HG03135 (cell line): ENCODE results near the gene CNDP2.
"Not testable (repeated sequence)": the region's sequence is repeated elsewhere in the genome, so short reads cannot be mapped to it uniquely, and the experiment has no call there.

Source experiments
- ATAC-seq: cut with Tn5 transposase; IDR thresholded peaks from one replicate; pipeline ENCODE4 v1.9.1; 2021; ENCODE audit warnings: mild to moderate bottlenecking, moderate library complexity; ENCODE audit not compliant: unreplicated experiment

Gene CNDP2

DNA sequence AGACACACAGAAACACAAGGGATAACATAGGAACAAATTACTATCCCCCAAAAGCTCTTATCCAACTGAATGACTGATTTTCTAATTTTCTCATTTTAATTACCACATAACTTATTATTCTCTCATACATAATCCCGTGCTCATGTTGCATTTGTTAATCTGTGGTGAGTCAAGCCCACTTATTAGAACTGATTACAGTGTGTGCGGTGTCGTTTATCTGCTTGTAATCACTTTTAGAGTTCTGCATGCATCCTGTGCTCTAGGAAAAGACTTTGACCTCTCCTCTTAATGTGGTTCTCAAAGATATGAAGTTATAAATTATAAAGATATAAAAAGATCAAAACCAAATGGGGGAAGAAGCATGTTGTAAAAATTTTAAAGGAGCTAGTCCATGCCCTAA lies 67.8 kb downstream of the CNDP2 start:
- no peak for ATAC-seq

DNA sequence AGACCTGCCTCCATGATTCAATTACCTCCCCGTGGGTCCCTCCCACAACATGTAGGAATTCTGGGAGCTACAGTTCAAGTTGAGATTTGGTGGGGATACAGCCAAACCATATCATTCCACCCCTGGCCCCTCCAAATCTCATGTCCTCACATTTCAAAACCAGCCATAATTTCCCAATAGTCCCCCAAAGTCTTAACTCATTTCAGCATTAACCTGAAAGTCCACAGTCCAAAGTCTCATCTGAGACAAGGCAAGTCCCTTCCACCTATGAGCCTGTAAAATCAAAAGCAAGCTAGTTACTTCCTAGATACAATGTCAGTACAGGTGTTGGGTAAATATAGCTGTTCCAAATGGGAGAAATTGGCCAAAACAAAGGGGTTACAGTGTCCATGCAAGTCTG lies 69.0 kb downstream of the CNDP2 start:
- not testable (repeated sequence) for ATAC-seq

GRCh38 chr18:74565993-74566392 lies 69.8 kb downstream of the CNDP2 start:
- not testable (repeated sequence) for ATAC-seq

- no peak for ATAC-seq
These were observed 71.7 kb downstream of the CNDP2 start for GRCh38 chr18:74567822-74568221.

DNA sequence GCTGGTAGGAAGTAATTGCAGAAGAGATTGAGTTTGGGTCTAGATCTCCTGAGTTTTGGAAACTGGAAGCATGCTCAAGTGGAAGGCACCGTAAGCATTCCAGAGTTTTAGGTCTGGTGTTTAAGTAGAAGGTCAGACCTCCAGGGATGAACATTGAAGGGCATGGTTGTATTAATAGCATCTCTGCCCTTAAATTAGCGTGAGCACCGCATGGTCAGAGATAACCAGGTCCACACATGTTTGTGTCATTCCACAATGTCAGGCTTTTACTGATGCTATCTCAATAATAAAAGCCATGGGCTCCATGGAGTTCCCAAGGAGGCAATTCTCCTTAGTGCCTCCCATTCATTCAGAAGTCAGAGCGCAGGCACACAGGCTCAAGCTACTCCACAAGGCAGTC lies 73.2 kb downstream of the CNDP2 start:
- ATAC-seq = no peak

DNA sequence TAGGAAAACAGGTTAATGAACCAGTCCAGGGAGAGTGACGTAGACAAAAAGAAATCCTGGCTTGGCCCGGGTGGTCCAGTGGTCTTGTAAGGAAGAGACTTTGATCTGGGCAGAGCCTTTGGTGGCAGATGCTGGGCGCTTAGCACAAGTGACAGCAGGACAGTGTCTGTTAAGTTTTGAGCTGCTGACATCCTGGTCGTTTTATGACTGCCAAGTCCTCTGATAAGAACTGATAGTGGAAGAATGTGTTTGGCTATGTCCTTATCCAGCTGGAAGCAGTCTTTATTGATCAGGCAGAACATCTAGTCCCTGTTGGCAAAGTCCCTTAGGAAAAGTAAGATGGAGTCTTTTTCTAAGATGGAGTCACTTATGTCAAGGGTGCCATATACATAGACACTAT lies 74.1 kb downstream of the CNDP2 start:
- ATAC-seq = no peak

DNA sequence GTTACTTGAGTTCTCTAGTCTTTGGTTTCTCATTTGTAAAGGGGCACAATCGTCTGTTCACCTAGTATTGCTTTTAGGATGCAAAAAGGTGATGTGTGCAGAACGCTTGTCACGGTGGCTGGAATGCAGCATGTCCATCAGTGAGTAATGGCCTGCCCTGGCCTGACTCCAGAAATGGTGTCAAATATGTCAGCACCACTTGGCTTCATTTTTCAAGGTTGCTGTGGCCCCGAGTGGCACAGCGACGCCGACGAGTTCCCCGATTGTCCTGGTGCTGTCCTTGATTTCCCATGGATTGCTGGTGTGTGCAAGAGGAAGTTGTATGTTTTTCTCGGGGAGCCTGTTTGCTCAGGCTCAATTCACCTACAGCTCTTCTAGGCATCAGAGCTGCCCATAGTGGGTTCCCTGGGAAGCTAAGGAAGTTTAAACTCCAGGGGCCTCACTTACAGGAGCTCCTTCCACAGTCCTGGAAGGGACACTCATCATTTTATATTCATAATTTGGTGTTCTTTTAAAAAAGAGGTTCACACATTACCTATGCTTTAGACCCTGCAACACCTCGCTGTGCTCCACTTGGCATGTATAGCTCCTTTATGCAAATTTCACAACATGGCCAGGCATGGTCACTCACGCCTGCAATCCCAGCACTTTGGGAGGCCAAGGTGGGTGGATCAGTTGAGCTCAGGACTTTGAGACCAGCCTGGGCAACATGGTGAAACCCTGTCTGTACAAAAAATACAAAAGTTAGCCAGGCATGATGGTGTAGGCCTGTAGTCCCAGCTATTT lies 75.9 kb downstream of the CNDP2 start:
- ATAC-seq = no peak

DNA sequence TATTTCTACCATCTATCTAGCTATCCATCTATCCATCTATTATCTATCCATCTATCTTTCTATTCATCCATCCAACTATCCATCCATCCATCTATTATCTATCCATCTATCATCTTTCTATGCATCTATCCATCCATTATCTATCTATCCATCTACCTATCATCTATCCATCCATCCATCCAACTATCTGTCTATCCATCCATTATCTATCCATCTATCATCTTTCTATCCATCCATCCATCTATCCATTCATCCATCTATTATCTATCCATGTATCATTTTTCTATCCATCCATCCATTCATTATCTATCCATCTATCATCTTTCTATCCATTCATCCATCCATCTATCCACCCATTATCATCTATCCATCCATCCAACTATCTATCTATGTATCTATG lies 76.9 kb downstream of the CNDP2 start:
- no peak for ATAC-seq
